Measurements from ENCODE around the gene MPZL1. TPM values are rescaled to one million over a fixed set of nuclear protein-coding genes. Genes with fewer than 3 reads are reported as not detected.
"Not testable (repeated sequence)": the region's sequence is repeated elsewhere in the genome, so short reads cannot be mapped to it uniquely, and the experiment has no call there.

Gene MPZL1
- total RNA-seq, 2 donors from 2014 or later: 117 to 118 TPM

- ATAC-seq: peak; percentile 80
- peak in 1 of 2 donors; percentile 90 for DNase-seq
- intact Hi-C loops (cut with DNase I, micrococcal nuclease): loop anchor here in 1 of 2 donors (10.0 kb wide), 1 partner anchor 221 kb away; the partner anchor contains the start of genes DCAF6 and MPC2
Observed at GRCh38 chr1:167714098-167714438, 7.7 kb upstream of the MPZL1 start.

- ATAC-seq (peak; percentile 52), DNase-seq (peak; percentile 86 to 92)
- intact Hi-C loops (cut with DNase I, micrococcal nuclease): loop anchor here in 1 of 2 donors (10.0 kb wide), 1 partner anchor 220 kb away; the partner anchor contains the start of genes DCAF6 and MPC2
Observed at GRCh38 chr1:167714439-167715156, 7.2 kb upstream of the MPZL1 start.

- DNase-seq: peak; percentile 77 to 90
- ATAC-seq: peak; percentile 47
- intact Hi-C loops (cut with DNase I, micrococcal nuclease): loop anchor here in 1 of 2 donors (10.0 kb wide), 1 partner anchor 219 kb away; the partner anchor contains the start of genes DCAF6 and MPC2
Observed at GRCh38 chr1:167715157-167715999, 6.4 kb upstream of the MPZL1 start.

- DNase-seq (no peak), ATAC-seq (no peak)
- intact Hi-C loops (cut with DNase I, micrococcal nuclease): loop anchor here in 1 of 2 donors (10.0 kb wide), 1 partner anchor 219 kb away; the partner anchor contains the start of genes DCAF6 and MPC2
Observed at GRCh38 chr1:167716000-167716271, 5.8 kb upstream of the MPZL1 start.

- ATAC-seq (no peak), DNase-seq (no peak)
- intact Hi-C loops (cut with DNase I, micrococcal nuclease): loop anchor here in 1 of 2 donors (10.0 kb wide), 1 partner anchor 217 kb away; the partner anchor contains the start of genes DCAF6 and MPC2
Observed at GRCh38 chr1:167717351-167717750, 4.4 kb upstream of the MPZL1 start.

GRCh38 chr1:167718914-167719691, 2.7 kb upstream of the MPZL1 start:
- ATAC-seq: no peak
- intact Hi-C loops (cut with DNase I, micrococcal nuclease): loop anchor here in 1 of 2 donors (10.0 kb wide), 1 partner anchor 216 kb away; the partner anchor contains the start of genes DCAF6 and MPC2
- no peak for DNase-seq

GRCh38 chr1:167719715-167720421, 1.9 kb upstream of the MPZL1 start:
- not testable (repeated sequence) for ATAC-seq, DNase-seq
- intact Hi-C loops (cut with DNase I, micrococcal nuclease): loop anchor here in 1 of 2 donors (10.0 kb wide), 1 partner anchor 215 kb away; the partner anchor contains the start of genes DCAF6 and MPC2

- DNase-seq (peak; percentile 57 to 66), ATAC-seq (peak; percentile 47)
- intact Hi-C loops (cut with DNase I, micrococcal nuclease): no loop called here
Observed at GRCh38 chr1:167720965-167721616, 691 bp upstream of the MPZL1 start.

- intact Hi-C loops (cut with DNase I, micrococcal nuclease): no loop called here
- DNase-seq: peak; percentile 44 to 63
- ATAC-seq: peak; percentile 61
Observed at GRCh38 chr1:167722152-167722869, 529 bp downstream of the MPZL1 start.

- ATAC-seq (no peak), DNase-seq (no peak)
- intact Hi-C loops (cut with DNase I, micrococcal nuclease): no loop called here
Observed at GRCh38 chr1:167722870-167723251, 1.1 kb downstream of the MPZL1 start.

GRCh38 chr1:167723707-167724323, 2.0 kb downstream of the MPZL1 start:
- DNase-seq: peak in 1 of 2 donors; percentile 32
- intact Hi-C loops (cut with DNase I, micrococcal nuclease): no loop called here
- ATAC-seq: no peak

- no peak for ATAC-seq
- DNase-seq: no peak
- intact Hi-C loops (cut with DNase I, micrococcal nuclease): loop anchor here in 1 of 2 donors (5.0 kb wide), 1 partner anchor 71 kb away; no protein-coding TSS in a partner anchor
Observed at GRCh38 chr1:167726008-167726407, 4.2 kb downstream of the MPZL1 start.

GRCh38 chr1:167728818-167729410, 7.1 kb downstream of the MPZL1 start:
- intact Hi-C loops (cut with DNase I, micrococcal nuclease): loop anchor here in 1 of 2 donors (5.0 kb wide), 1 partner anchor 68 kb away; no protein-coding TSS in a partner anchor
- DNase-seq (no peak), ATAC-seq (no peak)

- DNase-seq (no peak), ATAC-seq (no peak)
- intact Hi-C loops (cut with DNase I, micrococcal nuclease): no loop called here
Observed at GRCh38 chr1:167734227-167734626, 12.4 kb downstream of the MPZL1 start.

- DNase-seq (no peak), ATAC-seq (no peak)
- intact Hi-C loops (cut with DNase I, micrococcal nuclease): no loop called here
Observed at GRCh38 chr1:167734841-167735240, 13.1 kb downstream of the MPZL1 start.

GRCh38 chr1:167737169-167737568, 15.4 kb downstream of the MPZL1 start:
- ATAC-seq: peak; percentile 83
- intact Hi-C loops (cut with DNase I, micrococcal nuclease): no loop called here
- DNase-seq: peak; percentile 71 to 74
